ENCODE data around the gene LOX.

Gene LOX

DNA sequence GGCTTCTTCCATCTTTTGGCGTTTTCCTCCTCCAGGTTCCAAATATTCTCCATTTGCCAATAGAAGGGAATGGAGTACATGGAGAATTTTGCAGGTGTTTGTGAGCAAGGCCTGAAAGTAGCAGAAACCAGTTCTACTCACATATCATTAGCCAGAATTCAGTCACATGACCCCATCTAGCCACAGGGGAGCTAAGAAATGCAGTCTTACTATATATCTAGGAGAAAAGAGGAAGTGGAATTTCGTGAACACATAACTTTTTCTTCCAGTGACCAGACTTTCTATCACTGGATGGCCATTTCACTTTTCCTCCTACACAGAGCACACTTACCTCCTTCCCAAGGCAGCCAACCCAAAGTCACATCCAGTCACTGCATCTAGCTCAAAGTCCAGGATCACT lies 55.1 kb downstream of the LOX start:
- TF ChIP-seq, protein P1, sequence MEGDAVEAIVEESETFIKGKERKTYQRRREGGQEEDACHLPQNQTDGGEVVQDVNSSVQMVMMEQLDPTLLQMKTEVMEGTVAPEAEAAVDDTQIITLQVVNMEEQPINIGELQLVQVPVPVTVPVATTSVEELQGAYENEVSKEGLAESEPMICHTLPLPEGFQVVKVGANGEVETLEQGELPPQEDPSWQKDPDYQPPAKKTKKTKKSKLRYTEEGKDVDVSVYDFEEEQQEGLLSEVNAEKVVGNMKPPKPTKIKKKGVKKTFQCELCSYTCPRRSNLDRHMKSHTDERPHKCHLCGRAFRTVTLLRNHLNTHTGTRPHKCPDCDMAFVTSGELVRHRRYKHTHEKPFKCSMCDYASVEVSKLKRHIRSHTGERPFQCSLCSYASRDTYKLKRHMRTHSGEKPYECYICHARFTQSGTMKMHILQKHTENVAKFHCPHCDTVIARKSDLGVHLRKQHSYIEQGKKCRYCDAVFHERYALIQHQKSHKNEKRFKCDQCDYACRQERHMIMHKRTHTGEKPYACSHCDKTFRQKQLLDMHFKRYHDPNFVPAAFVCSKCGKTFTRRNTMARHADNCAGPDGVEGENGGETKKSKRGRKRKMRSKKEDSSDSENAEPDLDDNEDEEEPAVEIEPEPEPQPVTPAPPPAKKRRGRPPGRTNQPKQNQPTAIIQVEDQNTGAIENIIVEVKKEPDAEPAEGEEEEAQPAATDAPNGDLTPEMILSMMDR (conservative IDR thresholded peaks at IDR 0.05), result no peak

DNA sequence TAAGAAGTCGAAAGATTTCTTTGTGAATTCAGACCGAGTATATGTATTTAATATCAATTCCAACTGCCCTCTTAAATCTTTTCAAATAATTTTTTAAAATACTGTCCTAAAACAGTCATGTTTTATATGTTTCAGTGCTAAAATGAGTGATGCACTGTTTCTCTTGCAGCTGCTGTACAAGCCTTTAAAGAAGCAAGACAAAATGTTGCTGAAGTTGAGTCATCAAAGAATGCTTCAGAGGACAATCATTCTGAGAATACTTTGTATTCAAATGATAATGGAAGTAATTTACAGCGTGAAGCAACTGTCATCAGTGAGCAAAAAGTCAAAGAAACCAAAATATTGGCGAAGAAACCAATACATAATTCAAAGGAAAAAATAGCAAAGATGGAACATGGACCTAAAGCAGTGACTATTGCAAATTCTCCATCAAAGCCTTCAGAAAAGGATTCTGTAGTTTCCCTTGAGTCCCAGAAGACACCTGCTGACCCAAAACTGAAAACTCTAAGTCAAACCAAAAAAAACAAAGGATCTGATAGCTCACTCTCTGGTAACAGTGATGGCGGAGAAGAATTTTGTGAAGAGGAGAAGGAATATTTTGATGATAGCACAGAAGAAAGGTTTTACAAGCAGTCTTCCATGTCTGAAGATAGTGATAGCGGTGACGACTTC lies 58.0 kb downstream of the LOX start:
- H3K27ac ChIP-seq, result no peak overlapping the region

More for the DNA sequence above, 55.1 kb downstream of the LOX start:
- no peak overlapping the region for H3K27ac ChIP-seq

DNA sequence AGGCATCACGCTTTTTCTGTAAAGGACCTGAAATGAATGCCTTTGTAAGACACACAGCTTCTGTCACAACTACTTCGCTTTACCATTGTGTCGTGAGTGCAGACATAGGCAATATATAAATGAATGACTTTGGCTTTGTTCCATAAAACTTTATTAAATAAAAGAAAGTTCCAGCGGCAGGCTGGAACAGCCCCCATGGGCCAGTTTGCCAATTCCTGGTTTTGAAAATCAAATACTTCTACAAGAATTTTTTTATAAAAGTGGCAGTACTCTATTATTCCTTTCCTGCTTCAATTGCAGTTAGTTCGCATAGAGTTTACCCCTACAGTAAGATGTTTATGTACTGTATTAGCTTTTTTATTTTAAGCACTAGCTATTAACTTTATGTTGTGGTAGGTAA lies 62.6 kb downstream of the LOX start:
- TF ChIP-seq, protein P1 (conservative IDR thresholded peaks at IDR 0.05), result no peak
- H3K27ac ChIP-seq, result no peak overlapping the region

More for the DNA sequence above, 58.0 kb downstream of the LOX start:
- TF ChIP-seq, protein P1 (conservative IDR thresholded peaks at IDR 0.05), result no peak

DNA sequence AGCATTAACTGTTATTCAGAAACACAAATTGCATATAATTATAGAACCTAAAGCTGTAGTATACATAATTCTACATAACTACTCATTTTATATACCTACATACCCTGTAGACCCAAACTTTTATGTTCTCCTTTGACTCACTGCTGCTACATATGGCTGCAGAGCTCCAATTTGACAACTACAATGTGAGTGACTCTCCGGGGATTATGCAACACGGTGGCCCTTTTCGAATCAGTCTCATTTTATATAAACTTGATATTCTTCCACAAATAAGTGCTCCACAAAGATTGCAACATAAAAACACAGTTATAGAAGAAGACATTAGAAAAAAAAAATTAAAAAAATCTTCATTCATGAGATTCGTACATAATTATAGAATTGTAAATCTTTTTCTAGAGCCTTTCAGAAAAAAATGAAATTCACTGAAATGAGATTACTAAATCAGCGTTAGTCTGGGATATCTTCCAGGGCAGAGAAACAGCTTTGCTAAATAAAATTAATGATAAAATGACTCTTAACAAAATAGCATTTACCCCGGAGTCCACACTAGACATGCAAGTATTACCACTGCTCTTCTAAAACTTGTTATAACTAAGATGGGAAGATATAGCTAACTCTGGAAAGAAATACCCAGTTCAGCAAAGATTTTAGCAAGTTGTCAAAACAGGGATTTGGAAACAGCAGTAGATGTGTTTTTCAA lies 63.7 kb downstream of the LOX start:
- TF ChIP-seq, protein P1 (conservative IDR thresholded peaks at IDR 0.05), result no peak
- no peak overlapping the region for H3K27ac ChIP-seq
